Neural crest cell (in vitro differentiated cells): ENCODE data around the gene POM121L2. TPM values are rescaled to one million over a fixed set of nuclear protein-coding genes. Genes with fewer than 3 reads are reported as not detected.

Experiments used
- DNase-seq: peaks from one replicate; pipeline ENCODE4 v3.0.0; 2021; ENCODE audit warnings: low read depth, mixed read lengths, low spot score
- H3K27ac Mint-ChIP-seq: one replicate; pipeline ENCODE4 v1.8.0; 2021; ENCODE audit warnings: mild to moderate bottlenecking, mixed read lengths; ENCODE audit not compliant: unreplicated experiment
- H3K27me3 Mint-ChIP-seq: 2 replicates; pipeline ENCODE4 v1.8.0; 2021; ENCODE audit warnings: low read depth, mild to moderate bottlenecking, mixed read lengths
- H3K36me3 Mint-ChIP-seq: 2 replicates; pipeline ENCODE4 v1.8.0; 2021; ENCODE audit warnings: low read depth, mild to moderate bottlenecking, mixed read lengths
- H3K4me1 Mint-ChIP-seq: 2 replicates; pipeline ENCODE4 v1.8.0; 2021; ENCODE audit warnings: mixed read lengths
- H3K4me3 Mint-ChIP-seq: one replicate; pipeline ENCODE4 v1.8.0; 2021; ENCODE audit warnings: mild to moderate bottlenecking, mixed read lengths
- H3K9me3 Mint-ChIP-seq: 2 replicates; pipeline ENCODE4 v1.8.0; 2021; ENCODE audit warnings: mixed read lengths
- CTCF ChIP-seq: fragments of 200-600 bp; sonication (generic); conservative IDR thresholded peaks from 2 replicates; pipeline ENCODE4 v1.5.0; 2021; ENCODE audit warnings: antibody characterized with exemption, mild to moderate bottlenecking
- total RNA-seq: library from RNA; stranded (reverse); gene quantifications from 2 replicates; pipeline ENCODE4 v1.2.1, GENCODE V29; 2021

Gene POM121L2
- total RNA-seq, 1 donor from 2014 or later: not detected

- Mint-ChIP-seq H3K27ac (no peak overlapping the region), H3K4me1 (peaks cover 27% of the 10 kb centered on the region), H3K36me3 (peaks cover 11% of the 10 kb centered on the region), H3K4me3 (no peak overlapping the region), H3K27me3 (peaks cover 96% of the 10 kb centered on the region), H3K9me3 (peaks cover 6% of the 10 kb centered on the region)
- no peak for DNase-seq
- no peak for TF ChIP-seq CTCF
These were observed 25.9 kb downstream of the POM121L2 start for GRCh38 chr6:27286141-27286540.

DNA sequence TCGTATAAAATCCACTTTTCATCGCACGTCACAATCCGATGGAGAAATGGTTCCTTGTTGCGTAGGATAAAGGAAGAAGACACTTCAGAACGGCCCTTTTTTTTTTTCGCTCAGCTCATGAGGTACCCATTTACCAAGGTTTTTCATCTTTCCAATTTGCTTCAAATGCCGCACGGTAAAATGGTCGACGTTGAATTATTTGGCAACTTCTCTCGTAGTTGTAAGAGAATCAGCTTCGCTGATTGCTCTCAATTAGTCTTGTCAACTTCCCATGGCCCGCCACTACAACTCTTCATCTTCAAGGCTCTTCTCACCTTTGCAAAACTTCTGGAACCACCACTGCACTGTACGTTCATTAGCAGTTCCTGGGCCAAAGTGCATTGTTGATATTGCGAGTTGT is 28.8 kb downstream of the POM121L2 start:
- no peak for TF ChIP-seq CTCF
- H3K4me1 Mint-ChIP-seq: peaks cover 23% of the 10 kb centered on the region

DNA sequence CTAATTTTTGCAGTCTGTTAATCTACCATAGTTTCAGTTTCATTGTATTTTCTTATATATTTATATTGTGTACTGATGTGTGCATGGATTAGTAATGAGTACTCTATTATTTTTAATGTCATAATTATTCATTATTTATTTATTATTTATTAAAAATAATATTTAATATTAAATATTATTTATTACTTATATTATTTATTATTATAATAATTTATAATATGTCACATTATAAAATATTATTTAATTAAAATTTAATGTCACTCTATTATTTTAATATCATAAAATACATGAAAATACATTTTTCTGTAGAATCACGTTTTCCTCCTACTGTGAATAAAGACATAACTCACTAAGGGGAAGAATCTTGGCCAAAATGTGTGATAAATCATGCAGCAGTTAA is 30.5 kb downstream of the POM121L2 start:
- Mint-ChIP-seq H3K27ac (no peak overlapping the region), H3K36me3 (peaks cover 6% of the 10 kb centered on the region), H3K27me3 (peaks cover 90% of the 10 kb centered on the region), H3K9me3 (peaks cover 9% of the 10 kb centered on the region), H3K4me3 (peak overlapping the region; percentile 20), H3K4me1 (peaks cover 15% of the 10 kb centered on the region)
- no peak for TF ChIP-seq CTCF
- DNase-seq: no peak

More for the DNA sequence above, 28.8 kb downstream of the POM121L2 start:
- H3K4me3 Mint-ChIP-seq: no peak overlapping the region
- H3K27ac Mint-ChIP-seq: no peak overlapping the region
- H3K27me3 Mint-ChIP-seq: peaks cover 94% of the 10 kb centered on the region
- peaks cover 6% of the 10 kb centered on the region for H3K36me3 Mint-ChIP-seq
- no peak for DNase-seq
- peaks cover 6% of the 10 kb centered on the region for H3K9me3 Mint-ChIP-seq

DNA sequence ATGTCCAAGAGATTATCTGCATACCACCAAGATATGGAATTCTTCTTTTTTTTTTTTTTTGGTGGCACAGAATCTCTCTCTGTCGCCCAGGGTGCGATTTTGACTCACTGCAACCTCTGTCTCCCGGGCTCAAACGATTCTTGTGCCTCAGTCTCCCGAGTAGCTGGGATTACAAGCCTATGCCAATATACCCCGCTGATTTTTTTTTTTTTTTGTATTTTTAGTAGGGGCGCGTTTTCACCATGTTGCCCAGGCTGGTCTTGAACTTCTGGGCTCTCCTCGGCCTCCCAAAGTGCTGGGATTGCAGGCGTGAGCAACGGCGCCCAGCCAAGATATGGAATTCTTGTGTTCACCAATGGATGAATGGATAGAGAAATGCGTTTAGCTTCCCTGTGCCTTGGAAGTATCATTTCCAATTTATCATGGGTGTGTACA is 31.0 kb downstream of the POM121L2 start:
- Mint-ChIP-seq H3K27ac (no peak overlapping the region), H3K9me3 (peaks cover 6% of the 10 kb centered on the region), H3K36me3 (peaks cover 6% of the 10 kb centered on the region), H3K4me1 (peaks cover 15% of the 10 kb centered on the region), H3K4me3 (peak overlapping the region; percentile 97), H3K27me3 (peaks cover 90% of the 10 kb centered on the region)
- DNase-seq: no peak
- no peak for TF ChIP-seq CTCF

DNA sequence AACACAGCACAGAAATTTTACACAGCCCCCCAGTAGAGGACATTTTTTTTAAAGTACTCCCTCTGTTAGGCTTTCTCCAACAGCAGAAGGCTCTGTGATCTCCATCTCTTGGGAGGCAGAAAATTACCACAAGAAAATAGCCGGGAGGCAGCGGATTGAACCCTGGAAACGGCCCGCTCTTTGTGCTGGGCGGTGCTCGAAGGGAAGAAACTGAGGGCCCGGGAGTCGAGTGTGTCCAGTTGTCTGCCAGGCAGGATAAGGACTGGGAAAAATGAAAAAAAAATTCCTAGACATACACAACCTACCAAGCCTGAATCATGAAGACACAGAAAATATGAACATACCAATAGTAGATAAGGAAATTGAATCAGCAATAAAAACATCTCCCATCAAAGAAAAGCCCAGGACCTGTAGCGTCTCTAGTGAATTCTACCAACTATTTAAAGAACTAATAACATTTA is 31.5 kb downstream of the POM121L2 start:
- peaks cover 15% of the 10 kb centered on the region for H3K4me1 Mint-ChIP-seq
- H3K36me3 Mint-ChIP-seq: peaks cover 6% of the 10 kb centered on the region
- DNase-seq: no peak
- TF ChIP-seq CTCF: no peak
- peak overlapping the region; percentile 97 for H3K4me3 Mint-ChIP-seq
- peaks cover 90% of the 10 kb centered on the region for H3K27me3 Mint-ChIP-seq
- peaks cover 6% of the 10 kb centered on the region for H3K9me3 Mint-ChIP-seq
- peak overlapping the region; percentile 45 for H3K27ac Mint-ChIP-seq
